NCI-H524 (cell line): ENCODE data around the gene UGT1A6.

Source experiments
- DNase-seq, 2 experiments: peaks; one replicate each; lab custom pipeline; 2025; lab: John Stamatoyannopoulos, UW

The UGT1A6 gene

GRCh38 chr2:233819884-233820773 lies 127.4 kb downstream of the UGT1A6 start:
- DNase-seq, result no peak

GRCh38 chr2:233820774-233821105 lies 128.1 kb downstream of the UGT1A6 start:
- no peak for DNase-seq

GRCh38 chr2:233821196-233821595 lies 128.5 kb downstream of the UGT1A6 start:
- DNase-seq, result no peak

GRCh38 chr2:233821709-233822100 lies 129.0 kb downstream of the UGT1A6 start:
- no peak for DNase-seq

GRCh38 chr2:233822101-233822771 lies 129.5 kb downstream of the UGT1A6 start:
- no peak for DNase-seq
